ENCODE data around the gene CREB3L2.
"Not testable (repeated sequence)": the region's sequence is repeated elsewhere in the genome, so short reads cannot be mapped to it uniquely, and the experiment has no call there.

CREB3L2 gene

DNA sequence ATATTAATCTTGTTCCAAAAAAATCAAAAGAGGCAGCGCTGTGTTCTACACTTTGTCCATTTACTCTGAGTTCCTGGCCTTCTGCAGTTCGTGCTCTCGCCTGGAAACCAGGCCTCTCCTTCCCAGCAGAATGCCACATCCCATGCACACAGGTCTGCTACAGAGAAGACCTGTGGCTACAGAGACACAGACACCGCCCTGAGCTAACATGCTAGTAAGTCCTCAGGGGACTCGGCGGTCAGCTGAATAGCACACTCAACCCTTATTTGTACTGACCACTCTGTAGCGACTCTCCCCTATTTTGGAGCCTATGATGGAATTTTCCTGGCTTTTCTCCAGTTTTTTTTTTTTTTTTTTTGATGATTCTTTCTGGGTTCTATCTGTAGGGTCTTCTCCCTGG is 12.8 kb downstream of the CREB3L2 start:
- DNase-seq = no peak
- H3K9me3 Mint-ChIP-seq = no peaks in the 10 kb centered on the region
- H3K4me3 Mint-ChIP-seq = no peak overlapping the region
- peaks cover 5% of the 10 kb centered on the region for H3K36me3 Mint-ChIP-seq
- CTCF ChIA-PET = no interaction called here
- no peaks in the 10 kb centered on the region for H3K27me3 Mint-ChIP-seq
- no peak overlapping the region for H3K27ac Mint-ChIP-seq
- peaks cover 17% of the 10 kb centered on the region for H3K4me1 Mint-ChIP-seq

DNA sequence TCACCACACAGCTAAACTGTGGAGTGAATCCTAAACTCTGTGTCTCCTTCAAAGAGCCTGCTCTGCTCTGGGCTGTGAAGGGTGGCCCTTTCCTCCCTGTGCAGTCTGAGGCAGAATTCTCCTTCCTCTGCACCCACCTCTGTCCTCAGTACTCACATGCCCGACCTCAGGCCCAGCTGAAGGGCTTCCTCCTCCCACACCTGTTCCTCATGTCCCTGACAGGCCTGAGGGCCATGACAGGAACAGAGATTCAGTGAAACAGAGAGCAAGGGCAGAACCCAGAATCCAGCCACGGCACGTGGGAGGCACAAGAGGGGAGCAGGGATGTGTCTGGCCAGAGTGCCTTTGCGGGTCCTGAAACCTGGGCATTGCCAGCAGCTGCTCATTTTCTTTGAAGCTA is 13.9 kb downstream of the CREB3L2 start:
- peaks cover 6% of the 10 kb centered on the region for H3K9me3 Mint-ChIP-seq
- H3K4me1 Mint-ChIP-seq = peaks cover 11% of the 10 kb centered on the region
- peaks cover 8% of the 10 kb centered on the region for H3K36me3 Mint-ChIP-seq
- CTCF ChIA-PET = interaction anchor here (0.7 kb wide), 1 partner anchor 54 kb away, joined by 3 read pairs; no protein-coding TSS in a partner anchor
- no peak overlapping the region for H3K4me3 Mint-ChIP-seq
- no peaks in the 10 kb centered on the region for H3K27me3 Mint-ChIP-seq
- DNase-seq = no peak
- H3K27ac Mint-ChIP-seq = no peak overlapping the region

DNA sequence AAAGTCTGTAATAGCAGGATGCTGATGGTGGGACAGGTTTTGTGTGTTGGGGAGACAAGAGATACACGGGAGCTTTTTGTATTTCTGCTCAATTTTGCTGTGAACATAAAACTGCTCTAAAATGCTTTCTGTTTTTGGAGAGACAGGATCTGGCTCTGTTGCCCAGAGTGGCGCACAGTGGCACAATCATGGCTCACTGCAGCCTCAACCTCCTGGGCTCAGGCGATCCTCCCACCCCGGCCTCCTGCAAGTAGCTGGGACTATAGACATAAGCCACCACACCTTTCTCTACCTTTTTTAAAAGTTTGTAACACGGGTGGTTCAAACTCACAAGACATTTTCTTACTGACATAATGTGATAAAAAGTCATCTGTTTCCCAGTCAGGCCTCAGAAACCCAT is 14.3 kb downstream of the CREB3L2 start:
- Mint-ChIP-seq H3K36me3 (peaks cover 12% of the 10 kb centered on the region), H3K4me1 (peaks cover 7% of the 10 kb centered on the region), H3K4me3 (no peak overlapping the region), H3K27ac (peak overlapping the region; percentile 33), H3K9me3 (peaks cover 9% of the 10 kb centered on the region), H3K27me3 (no peaks in the 10 kb centered on the region)
- CTCF ChIA-PET = interaction anchor here (0.7 to 1.1 kb wide), 3 partner anchors 9 to 54 kb away, joined by 3 to 5 read pairs (median 4); partner anchors contain the start of gene CREB3L2
- DNase-seq = no peak

DNA sequence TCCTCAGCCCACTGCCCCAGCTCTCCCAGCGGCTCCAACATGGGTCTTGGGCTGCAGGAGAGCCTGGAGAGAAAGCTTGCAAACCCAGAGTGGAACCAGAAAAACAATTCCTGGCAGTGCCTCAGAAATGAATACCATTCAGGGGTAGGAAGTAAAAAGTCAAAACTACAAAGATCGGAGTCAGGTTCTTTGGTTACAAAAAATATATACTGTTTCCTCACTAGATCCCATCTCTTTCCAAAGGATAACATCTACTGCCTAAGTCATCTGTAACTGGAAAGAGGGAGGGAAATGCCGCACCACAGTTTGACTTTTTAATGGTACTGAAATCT is 14.9 kb downstream of the CREB3L2 start:
- peaks cover 13% of the 10 kb centered on the region for H3K9me3 Mint-ChIP-seq
- H3K27ac Mint-ChIP-seq = no peak overlapping the region
- CTCF ChIA-PET = interaction anchor here (0.9 to 1.1 kb wide), 2 partner anchors 8 to 15 kb away, joined by 4 to 5 read pairs; partner anchors contain the start of gene CREB3L2
- peaks cover under 1% of the 10 kb centered on the region for H3K4me1 Mint-ChIP-seq
- H3K27me3 Mint-ChIP-seq = no peaks in the 10 kb centered on the region
- H3K4me3 Mint-ChIP-seq = no peak overlapping the region
- peaks cover 16% of the 10 kb centered on the region for H3K36me3 Mint-ChIP-seq
- no peak for DNase-seq

DNA sequence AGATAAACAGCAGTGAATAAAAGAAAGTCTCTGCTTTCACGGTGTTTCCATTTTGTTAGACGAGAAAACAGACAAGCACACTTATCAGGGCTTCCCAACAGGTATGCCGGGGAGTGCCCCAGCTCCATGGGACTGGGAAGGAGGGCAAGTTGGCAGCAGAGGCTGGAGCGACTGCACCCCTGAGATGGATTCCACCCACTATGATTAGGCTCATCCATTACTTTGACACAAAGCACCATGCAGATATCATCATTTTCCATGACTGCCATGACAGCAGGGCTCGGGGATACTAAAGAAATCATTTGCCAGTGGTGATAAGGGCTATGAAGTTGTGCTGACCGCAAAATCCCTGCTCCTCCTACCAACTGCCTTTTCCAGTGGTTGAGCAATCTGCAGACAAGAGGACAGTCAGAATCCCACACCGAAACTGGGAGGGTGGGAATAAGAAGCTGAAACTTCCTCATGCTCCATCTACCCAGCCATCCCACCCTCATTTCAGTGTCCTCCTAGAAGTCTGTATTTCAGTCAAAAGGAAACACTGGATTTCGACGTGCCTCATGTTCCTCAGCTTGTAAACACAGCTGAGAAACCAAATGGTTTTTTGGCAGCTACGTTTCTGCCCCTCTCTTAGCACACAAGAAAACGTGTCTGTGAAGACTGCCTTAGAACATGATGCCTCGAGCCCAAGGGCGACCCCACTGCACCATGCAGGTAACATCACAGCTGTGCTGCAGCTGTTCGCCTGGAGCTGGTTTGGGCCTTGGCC is 15.5 kb downstream of the CREB3L2 start:
- no peak overlapping the region for H3K27ac Mint-ChIP-seq

DNA sequence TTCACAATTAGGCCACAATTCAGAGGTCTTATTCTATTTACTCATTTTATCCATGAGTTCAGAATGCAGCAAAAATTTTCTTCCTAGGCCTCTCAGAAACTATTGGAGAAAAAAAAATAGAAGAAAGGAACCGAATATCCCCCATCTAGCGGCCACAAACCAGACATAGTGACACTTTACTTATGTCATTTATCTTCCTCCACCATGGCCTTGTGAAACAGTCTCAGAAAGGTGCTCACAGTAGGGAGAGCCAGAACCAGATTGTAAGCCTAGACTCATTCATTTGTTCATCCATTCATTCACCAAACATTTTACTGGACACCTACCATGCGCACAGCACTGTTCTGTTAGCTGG is 16.0 kb downstream of the CREB3L2 start:
- no peak overlapping the region for H3K4me3 Mint-ChIP-seq
- no peaks in the 10 kb centered on the region for H3K4me1 Mint-ChIP-seq
- no peaks in the 10 kb centered on the region for H3K27me3 Mint-ChIP-seq
- H3K36me3 Mint-ChIP-seq = peaks cover 16% of the 10 kb centered on the region
- CTCF ChIA-PET = no interaction called here
- DNase-seq = no peak
- H3K27ac Mint-ChIP-seq = no peak overlapping the region
- H3K9me3 Mint-ChIP-seq = peaks cover 15% of the 10 kb centered on the region

More for the DNA sequence above, 15.5 kb downstream of the CREB3L2 start:
- peaks cover 13% of the 10 kb centered on the region for H3K9me3 Mint-ChIP-seq
- no peak for DNase-seq
- no peaks in the 10 kb centered on the region for H3K4me1 Mint-ChIP-seq
- H3K36me3 Mint-ChIP-seq = peaks cover 16% of the 10 kb centered on the region
- no peak overlapping the region for H3K4me3 Mint-ChIP-seq
- CTCF ChIA-PET = interaction anchor here (1.1 kb wide), 1 partner anchor 16 kb away, joined by 5 read pairs; the partner anchor contains the start of gene CREB3L2
- no peaks in the 10 kb centered on the region for H3K27me3 Mint-ChIP-seq

DNA sequence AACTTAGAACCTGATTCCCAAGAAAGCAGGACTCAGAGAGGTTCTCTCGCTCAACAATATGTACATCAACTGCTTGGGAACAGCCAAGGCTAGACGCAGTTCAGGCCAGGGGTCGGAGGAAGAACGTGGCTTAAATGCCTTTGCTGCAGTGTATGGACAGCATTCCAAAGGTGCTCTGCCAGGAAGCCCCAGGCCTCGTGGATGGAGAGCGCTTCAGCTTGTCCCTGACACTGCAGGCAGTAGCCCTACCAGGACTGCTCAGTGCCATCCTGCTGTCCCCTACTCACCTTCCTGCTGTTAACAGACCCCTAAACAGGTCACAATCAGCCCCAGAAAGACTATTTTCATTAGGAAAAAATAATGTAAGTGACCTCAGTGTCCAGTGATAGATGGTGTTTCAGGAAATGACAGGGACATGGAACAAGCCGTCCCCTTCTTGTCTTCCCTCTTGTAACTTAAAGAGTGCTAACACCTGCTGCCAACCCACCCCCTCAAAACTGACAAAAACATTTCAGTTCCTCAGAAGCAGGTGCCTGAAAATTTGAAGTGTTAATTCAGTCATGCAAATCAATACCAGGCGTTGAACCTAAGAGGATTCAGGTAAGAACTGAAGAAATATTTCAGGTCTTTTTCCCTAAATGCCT is 16.5 kb downstream of the CREB3L2 start:
- no peaks in the 10 kb centered on the region for H3K4me1 Mint-ChIP-seq
- no peak for DNase-seq
- H3K27me3 Mint-ChIP-seq = no peaks in the 10 kb centered on the region
- no peak overlapping the region for H3K4me3 Mint-ChIP-seq
- CTCF ChIA-PET = no interaction called here
- no peak overlapping the region for H3K27ac Mint-ChIP-seq
- H3K9me3 Mint-ChIP-seq = peaks cover 15% of the 10 kb centered on the region
- peaks cover 16% of the 10 kb centered on the region for H3K36me3 Mint-ChIP-seq

DNA sequence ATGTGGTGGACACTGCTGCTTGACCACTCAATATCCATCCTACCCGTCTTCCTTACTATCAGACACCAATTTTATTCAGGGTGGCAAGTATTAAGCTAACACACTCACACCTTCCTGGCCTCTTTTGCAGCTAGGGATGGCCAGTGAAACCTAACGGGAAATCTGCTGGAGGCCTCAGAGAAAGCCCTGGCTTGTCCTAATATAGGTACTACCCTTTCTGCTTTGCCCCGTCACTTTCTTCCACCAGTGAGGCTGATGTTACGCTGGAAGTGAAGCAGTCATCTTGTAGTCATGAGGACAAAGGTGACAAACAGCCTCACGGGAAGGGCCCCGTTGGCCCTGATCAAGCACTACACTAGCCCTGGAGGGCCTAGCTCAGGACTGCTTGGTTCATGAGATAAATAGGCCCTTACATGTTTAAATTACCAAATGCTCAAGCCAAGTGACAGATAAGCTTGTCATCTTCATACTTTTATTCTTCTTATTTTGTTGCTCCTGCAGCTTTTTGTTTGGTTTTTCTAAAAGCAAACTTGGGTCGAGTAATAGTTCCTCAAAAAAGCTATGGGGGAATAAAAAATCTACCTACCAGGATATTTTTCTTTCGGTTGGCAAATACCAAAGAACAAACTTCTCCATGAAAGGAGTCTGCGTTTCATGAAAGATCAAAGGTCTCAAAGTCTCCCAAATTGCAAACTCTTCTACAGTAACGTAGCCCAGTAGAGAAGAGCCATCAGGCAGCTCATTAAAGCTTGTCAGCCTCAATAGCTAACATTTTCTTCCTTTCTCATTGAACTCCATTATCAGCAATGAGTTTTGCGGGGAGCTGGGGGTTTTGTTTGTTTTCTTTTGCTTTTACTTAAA is 17.5 kb downstream of the CREB3L2 start:
- Mint-ChIP-seq H3K27ac (no peak overlapping the region), H3K9me3 (peaks cover 15% of the 10 kb centered on the region), H3K27me3 (no peaks in the 10 kb centered on the region), H3K4me3 (no peak overlapping the region), H3K36me3 (peaks cover 19% of the 10 kb centered on the region), H3K4me1 (no peaks in the 10 kb centered on the region)
- DNase-seq = no peak
- CTCF ChIA-PET = no interaction called here

DNA sequence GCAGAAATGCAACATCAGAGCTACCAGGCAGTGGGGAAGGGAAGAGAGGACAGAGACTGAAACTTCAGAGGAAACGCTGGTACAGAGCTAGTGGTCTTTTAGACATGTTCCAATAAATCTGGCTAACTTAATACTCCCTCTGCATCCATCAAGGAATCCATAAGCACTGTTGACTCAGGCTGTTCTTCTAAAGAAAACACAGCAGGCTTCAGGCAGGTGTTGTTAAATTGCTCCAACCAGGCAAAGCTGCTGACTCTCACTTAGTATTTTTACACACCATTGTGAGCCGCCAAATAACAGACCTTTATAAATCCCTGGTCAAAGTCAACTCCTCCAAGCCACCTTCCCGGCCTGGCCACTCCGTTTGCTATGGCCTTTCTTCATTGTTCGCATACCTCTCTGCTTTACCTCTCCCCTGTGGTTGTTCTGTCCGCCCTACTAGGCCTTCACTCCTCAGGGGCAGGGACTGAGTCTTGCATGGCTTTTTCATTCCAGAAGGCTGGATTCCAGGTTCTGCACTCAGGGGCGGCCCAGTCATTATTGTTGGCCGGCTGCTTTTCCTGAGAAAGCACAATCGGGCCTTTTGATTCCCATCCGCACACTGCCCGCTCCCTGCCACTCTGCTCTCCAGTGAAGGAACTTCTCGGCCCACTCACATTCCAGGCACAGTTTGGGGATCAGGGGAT is 18.4 kb downstream of the CREB3L2 start:
- no peak overlapping the region for H3K4me3 Mint-ChIP-seq
- H3K4me1 Mint-ChIP-seq = no peaks in the 10 kb centered on the region
- peaks cover 19% of the 10 kb centered on the region for H3K36me3 Mint-ChIP-seq
- H3K27ac Mint-ChIP-seq = no peak overlapping the region
- CTCF ChIA-PET = no interaction called here
- peaks cover 15% of the 10 kb centered on the region for H3K9me3 Mint-ChIP-seq
- no peak for DNase-seq
- no peaks in the 10 kb centered on the region for H3K27me3 Mint-ChIP-seq

DNA sequence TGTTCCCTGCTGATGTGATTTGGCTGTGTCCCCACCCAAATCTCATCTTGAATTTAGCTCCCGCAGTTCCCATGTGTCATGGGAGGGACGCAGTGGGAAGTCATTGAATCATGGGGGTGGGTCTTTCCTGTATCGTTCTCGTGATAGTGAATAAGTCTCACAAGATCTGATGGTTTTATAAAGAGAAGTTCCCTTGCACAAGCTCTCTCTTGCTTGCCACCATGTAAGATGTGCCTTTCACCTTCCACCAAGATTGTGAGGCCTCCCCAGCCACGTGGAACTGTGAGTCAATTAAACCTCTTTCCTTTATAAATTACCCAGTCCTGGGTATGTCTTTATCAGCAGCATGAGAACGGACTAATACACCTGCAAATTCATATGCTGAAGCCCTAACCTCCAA is 19.5 kb downstream of the CREB3L2 start:
- H3K4me3 Mint-ChIP-seq, DNase-seq, CTCF ChIA-PET, H3K27ac Mint-ChIP-seq, H3K27me3 Mint-ChIP-seq, H3K4me1 Mint-ChIP-seq: not testable (repeated sequence)
- Mint-ChIP-seq H3K36me3 (peaks cover 19% of the 10 kb centered on the region), H3K9me3 (peaks cover 15% of the 10 kb centered on the region)

DNA sequence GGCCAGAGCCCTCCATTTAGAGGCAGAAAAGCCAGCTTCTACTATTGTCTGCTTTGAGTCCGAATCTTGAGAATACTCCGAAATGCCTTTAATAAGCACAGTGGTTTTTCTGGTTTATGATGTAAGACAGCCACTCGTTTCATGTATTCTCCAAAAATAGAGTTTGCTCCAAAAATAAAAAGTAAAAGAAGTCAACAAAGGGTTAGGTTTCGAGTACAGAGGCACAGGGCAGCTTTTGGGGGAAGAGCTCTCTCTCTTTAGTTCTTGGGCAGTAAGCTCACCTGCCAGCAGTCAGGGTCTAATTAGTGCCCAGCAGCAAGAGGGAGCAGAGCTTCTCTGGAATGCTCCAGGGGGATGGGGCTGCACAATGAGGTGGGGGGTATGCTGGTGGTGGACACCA is 20.2 kb downstream of the CREB3L2 start:
- CTCF ChIA-PET = no interaction called here
- Mint-ChIP-seq H3K4me3 (no peak overlapping the region), H3K27me3 (no peaks in the 10 kb centered on the region), H3K4me1 (no peaks in the 10 kb centered on the region), H3K36me3 (peaks cover 19% of the 10 kb centered on the region), H3K9me3 (peaks cover 15% of the 10 kb centered on the region), H3K27ac (no peak overlapping the region)
- DNase-seq = no peak

DNA sequence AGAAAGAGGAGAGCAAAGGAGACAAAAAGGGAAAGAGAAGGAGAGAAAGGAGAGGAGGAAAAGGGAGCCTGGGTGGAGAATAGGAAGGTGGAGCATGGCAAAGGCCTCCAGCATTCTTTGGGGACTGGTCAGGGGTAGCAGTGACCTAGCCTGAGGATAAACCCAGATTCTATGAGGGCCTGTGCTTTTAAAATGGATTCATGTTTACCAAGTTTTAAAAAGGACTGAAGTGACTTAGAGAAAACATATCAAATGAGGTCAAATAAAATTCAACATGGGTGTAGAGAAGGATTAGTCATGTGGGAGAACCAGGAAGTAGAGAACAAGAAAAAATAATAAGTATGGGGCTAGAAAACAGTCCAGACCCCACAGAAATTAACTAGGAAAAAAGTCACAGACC is 20.7 kb downstream of the CREB3L2 start:
- CTCF ChIA-PET = no interaction called here
- peaks cover 15% of the 10 kb centered on the region for H3K9me3 Mint-ChIP-seq
- no peak for DNase-seq
- H3K36me3 Mint-ChIP-seq = peaks cover 19% of the 10 kb centered on the region
- no peak overlapping the region for H3K4me3 Mint-ChIP-seq
- H3K4me1 Mint-ChIP-seq = no peaks in the 10 kb centered on the region
- H3K27me3 Mint-ChIP-seq = no peaks in the 10 kb centered on the region
- H3K27ac Mint-ChIP-seq = no peak overlapping the region

DNA sequence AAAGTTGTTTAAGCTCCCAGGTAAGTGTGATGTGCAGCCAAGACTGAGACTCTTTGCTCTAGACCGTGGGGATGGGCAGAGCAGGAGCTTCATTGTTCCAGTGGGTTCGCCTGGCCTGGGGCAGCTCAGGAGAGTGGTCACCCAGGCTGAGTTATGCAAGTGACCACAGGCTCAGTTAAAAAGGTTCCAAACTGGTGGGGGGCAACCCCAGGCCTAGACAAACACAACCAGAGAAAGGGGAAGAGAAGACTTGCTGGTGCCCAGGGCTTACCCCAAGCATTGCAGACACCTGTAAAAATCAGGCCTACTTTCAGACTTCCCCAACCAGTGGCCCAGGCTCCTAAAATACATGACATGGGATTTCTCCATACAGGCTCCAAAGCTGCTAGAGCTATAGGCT is 21.6 kb downstream of the CREB3L2 start:
- CTCF ChIA-PET = no interaction called here
- no peaks in the 10 kb centered on the region for H3K4me1 Mint-ChIP-seq
- peaks cover 15% of the 10 kb centered on the region for H3K9me3 Mint-ChIP-seq

More for the DNA sequence above, 21.6 kb downstream of the CREB3L2 start:
- Mint-ChIP-seq H3K36me3 (peaks cover 19% of the 10 kb centered on the region), H3K4me3 (no peak overlapping the region), H3K27me3 (no peaks in the 10 kb centered on the region), H3K27ac (no peak overlapping the region)
- no peak for DNase-seq
